Stimulated activated CD4-positive, alpha-beta T cell treated with anti-CD3 and anti-CD28 coated beads, Interleukin-2, amount 100 ng/mL, for 48 hours (primary cell): ENCODE measurements around the gene SRSF4.

Experiments used
- DNase-seq, 2 donors: peaks; one replicate each; pipeline ENCODE4 v3.0.0-alpha.2; 2020

Gene SRSF4

DNA sequence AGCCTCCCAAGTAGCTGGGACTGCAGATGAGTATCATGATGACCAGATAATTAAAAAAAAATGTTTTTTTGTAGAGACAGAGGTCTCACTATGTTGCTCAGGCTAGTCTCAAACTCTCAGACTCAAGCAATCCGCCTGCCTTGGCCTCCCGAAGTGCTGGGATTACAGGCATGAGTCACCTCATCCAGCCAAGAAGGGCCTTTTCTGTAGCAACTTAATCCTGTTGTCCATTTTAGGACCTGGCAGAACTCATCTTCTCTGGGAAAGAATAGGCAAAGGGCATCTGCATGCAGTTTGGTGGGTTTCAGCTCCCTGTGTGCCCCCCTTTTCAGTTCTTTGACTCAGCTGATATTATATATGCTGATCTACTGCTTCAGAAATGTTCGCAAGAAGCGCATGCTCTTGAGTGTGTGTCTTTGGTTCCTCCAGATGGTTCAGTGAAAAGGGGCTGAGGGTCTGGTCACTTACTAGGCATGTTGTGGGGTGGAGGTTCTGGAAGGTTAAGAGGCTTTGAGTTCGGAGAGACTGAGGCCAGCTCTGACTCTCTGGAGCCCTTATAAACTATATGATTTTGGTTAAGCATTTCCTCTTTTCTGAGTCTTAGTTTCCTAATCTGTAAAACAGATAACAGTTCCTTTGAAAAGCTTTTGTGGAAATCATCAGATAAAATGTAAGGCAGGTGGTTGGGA, 19.4 kb upstream of the SRSF4 start:
- DNase-seq, result no peak

- no peak for DNase-seq
Observed at GRCh38 chr1:29197993-29198392, 16.3 kb upstream of the SRSF4 start.

DNA sequence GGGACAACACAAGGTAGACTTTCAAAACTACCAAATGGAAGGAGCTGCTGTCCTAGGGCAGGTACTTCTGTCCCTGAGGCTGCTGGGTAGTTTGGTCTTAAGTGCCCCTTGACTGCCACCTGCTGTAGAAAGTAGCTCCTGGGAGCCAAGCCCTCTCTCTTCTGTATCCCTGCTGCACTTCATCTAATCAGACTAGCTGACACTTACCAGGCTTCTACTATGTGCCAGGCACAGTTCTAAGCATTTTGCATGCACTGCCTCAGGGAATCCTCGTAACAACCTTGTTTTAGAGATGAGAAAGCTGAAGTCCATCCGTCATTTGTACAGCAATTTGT, 15.9 kb upstream of the SRSF4 start:
- peak in 1 of 2 donors; percentile 7 for DNase-seq

DNA sequence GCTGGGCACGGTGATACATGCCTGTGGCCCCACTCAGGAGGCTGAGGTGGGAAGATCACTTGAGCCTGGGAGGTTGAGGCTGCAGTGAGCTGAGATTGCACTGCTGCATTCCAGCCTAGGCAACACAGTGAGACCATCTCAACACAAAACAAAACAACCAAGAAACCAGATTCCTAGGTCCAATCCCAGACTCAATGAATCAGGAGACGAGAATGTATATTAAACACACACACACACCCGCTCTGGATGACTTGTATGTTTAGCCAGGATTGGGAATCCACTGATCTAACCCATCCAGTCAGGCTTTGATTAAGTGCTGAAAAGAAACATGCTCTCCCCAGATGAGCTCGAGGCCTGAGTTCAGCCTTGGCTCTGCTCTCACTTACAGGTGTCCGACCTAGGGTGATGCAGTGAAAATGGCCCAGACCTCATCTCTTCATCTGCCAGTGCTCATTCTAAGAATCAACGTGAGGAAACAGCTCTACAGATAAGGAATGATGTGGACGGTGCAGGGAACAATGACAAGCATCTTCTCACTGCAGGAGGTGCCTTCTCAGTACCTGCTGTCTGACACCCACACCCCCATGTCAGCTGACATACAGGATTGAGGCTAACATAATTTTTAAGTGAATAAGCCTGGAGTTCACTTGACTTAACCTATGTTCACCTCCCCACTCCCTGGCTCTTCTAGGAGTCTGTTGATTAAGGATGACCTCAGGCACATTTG, 15.3 kb upstream of the SRSF4 start:
- no peak for DNase-seq

- DNase-seq, result no peak
Observed at GRCh38 chr1:29195881-29196291, 14.2 kb upstream of the SRSF4 start.

- no peak for DNase-seq
Observed at GRCh38 chr1:29193879-29194455, 12.3 kb upstream of the SRSF4 start.

DNA sequence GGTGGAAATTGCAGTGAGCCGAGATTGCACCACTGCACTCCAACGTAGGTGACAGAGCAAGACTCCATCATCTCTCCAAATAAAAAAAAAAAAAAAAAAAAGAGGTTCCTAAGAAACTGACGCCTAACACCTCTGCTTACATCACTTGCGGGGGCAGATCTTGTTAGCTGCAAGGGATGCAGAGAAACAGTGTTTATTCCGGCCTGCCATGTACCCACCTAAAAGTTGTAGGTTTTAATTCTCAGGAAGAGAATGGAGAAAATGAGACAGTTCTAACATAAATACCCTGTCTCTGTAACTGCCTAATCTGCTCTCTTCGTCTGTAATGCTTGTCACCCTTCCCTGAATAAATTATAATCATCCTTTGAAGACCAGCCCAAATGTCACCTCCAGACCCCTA, 9.0 kb upstream of the SRSF4 start:
- DNase-seq, result no peak

- no peak for DNase-seq
Observed at GRCh38 chr1:29186707-29187106, 5.0 kb upstream of the SRSF4 start.

- DNase-seq, result no peak
Observed at GRCh38 chr1:29186252-29186651, 4.6 kb upstream of the SRSF4 start.

- no peak for DNase-seq
Observed at GRCh38 chr1:29183287-29183686, 1.6 kb upstream of the SRSF4 start.

- DNase-seq, result peak; percentile 25 to 33
Observed at GRCh38 chr1:29180497-29181412, 945 bp downstream of the SRSF4 start.

DNA sequence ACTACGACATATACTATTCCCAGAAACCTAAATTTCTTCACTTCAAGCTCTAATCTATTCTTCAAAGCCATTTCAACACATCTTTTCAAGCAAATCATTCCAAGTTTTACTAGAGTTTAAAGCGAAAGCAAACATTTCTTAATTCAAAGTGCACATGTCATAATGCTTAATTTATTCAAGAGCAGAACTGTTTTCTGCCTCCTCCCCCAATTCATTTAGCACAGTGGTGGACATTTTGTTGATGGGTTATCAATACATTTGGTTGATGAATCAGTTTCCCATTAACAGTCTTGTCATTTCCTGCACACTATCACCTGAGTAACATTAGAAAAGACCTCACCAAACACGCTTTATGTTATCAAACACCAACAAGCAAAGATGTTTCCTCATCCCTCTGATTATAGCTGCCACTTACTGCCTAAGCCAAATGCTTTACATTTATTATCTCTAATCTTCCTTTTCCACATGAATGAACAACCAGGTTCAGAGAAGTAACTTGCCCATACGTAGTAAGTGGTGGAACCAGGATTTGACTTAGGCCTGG, 2.0 kb downstream of the SRSF4 start:
- no peak for DNase-seq

GRCh38 chr1:29177022-29177705, 4.5 kb downstream of the SRSF4 start:
- DNase-seq, result no peak

DNA sequence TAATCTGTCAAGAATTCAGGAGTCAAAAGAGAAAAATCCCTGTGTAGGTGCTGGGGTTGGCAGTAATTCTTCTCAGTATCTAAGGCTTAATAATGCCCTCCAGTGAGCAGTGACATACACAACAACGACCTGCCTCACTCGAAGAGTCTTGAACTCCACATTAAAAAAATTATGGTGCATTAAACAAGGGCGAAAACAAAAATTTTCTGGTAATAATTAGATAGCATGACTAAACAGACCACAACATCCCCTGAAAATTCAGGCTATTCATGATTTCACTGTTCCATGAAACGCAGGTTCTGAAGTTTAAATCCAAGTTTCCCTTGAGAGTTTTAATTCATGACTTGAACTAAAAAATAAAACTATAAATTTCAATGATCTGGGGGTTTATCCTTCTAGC, 5.1 kb downstream of the SRSF4 start:
- DNase-seq, result no peak

GRCh38 chr1:29172415-29172939, 9.2 kb downstream of the SRSF4 start:
- DNase-seq, result no peak

- DNase-seq, result no peak
Observed at GRCh38 chr1:29171521-29171920, 10.2 kb downstream of the SRSF4 start.

GRCh38 chr1:29171089-29171488, 10.6 kb downstream of the SRSF4 start:
- no peak for DNase-seq

- no peak for DNase-seq
Observed at GRCh38 chr1:29169976-29170375, 11.7 kb downstream of the SRSF4 start.

- no peak for DNase-seq
Observed at GRCh38 chr1:29167904-29168303, 13.8 kb downstream of the SRSF4 start.

- no peak for DNase-seq
Observed at GRCh38 chr1:29166291-29166878, 15.3 kb downstream of the SRSF4 start.

DNA sequence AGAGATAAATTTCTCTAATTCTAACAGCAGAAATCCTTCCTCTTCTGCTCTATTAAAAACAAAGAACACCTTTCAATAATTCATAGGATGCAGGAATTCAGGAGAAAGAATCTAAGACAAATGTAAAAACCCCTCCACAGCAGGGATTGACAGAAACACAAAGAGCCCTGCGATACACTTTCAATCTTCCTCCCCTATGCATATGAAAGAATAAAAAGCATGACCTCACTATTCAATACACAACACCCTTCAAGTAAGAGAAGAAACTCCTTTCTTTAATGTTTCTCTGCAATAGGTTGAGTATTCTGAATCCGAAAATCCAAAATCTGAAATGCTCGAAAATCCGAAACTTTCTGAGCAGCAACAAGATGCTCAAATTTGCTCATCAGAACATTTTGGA, 17.1 kb downstream of the SRSF4 start:
- DNase-seq, result no peak
